GM19035 (cell line): ENCODE data around the gene MBOAT1.
"Not testable (repeated sequence)": the region's sequence is repeated elsewhere in the genome, so short reads cannot be mapped to it uniquely, and the experiment has no call there.

Experiments used
- ATAC-seq: cut with Tn5 transposase; IDR thresholded peaks from one replicate; pipeline ENCODE4 v1.9.1; 2021; ENCODE audit not compliant: unreplicated experiment

The MBOAT1 gene, protein sequence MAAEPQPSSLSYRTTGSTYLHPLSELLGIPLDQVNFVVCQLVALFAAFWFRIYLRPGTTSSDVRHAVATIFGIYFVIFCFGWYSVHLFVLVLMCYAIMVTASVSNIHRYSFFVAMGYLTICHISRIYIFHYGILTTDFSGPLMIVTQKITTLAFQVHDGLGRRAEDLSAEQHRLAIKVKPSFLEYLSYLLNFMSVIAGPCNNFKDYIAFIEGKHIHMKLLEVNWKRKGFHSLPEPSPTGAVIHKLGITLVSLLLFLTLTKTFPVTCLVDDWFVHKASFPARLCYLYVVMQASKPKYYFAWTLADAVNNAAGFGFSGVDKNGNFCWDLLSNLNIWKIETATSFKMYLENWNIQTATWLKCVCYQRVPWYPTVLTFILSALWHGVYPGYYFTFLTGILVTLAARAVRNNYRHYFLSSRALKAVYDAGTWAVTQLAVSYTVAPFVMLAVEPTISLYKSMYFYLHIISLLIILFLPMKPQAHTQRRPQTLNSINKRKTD

DNA sequence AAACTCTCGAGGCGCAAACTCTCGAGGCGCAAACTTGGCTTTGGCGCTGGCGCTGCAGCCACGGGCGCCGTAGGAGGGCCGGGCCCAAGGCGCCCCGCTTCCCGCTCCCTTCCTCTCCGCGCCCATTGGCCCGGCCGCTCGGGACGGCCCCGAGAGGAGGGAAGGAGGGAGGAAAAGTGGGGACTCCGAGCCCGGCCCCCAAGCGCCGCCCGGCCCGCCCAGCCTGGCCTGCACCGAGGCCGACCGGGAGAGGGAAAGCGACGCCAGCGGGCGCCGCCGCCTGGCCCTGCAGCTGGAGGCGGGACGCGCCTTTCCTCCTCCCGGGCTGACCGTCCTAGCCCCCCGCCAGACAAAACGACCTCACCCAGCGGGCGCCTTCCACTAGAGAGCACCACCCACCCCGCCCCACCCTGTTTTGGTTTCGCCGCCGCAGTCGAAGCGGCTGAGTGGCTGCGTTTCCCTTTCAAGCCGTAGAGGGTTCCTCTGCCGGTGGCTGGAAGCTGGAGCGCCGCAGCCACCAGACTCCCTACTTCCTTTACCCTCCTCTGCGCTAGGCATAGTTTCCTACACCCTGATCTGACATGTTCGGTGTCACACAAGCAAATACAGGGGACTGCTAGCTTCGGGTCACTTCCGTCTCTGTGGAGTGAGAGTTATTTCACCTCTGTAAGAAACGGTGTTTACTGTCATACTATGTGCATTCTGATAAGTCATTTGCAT, at the start of gene MBOAT1:
MBOAT1 (minus strand) TSS at position 78 of the 720 bp plus-strand sequence. CDS start 235 bp downstream, outside the sequence.
- peak; percentile 84 for ATAC-seq

DNA sequence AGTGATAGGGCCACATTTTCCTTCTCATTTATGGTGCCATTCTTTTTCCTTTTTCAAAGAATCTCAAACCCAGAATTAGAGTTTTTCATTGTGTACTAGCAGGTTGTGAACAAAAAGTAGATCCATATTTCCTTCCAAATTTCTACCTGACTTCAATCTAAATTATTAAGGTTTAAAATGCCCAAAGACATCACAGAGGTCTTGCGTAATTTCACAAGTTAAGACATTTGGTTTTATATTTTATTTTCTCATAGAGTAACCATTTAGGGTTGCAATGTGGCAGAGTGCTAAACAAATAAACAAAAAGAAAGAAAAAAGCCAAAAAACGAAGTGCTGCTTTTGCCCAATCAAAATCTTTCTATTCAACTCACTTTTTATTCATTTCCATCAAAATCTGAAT, 49.4 kb upstream of the MBOAT1 start:
- ATAC-seq = no peak

DNA sequence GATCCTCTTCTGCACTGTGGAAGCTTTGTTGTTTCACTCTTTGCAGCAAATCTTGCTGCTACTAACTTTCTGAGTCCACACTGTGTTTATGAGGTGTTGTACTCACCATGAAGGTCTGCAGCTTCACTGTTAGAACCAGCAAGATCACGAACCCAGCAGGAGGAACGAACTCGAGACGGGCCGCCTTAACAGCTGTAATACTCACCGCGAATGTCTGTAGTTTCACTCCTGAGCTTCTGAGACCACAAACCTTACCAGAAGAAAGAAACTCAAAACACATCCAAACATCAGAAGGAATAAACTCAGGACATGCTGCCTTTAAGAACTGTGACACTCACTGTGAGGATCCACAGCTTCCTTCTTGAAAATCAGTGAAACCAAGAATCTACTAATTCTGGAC, 48.1 kb upstream of the MBOAT1 start:
- ATAC-seq = no peak

DNA sequence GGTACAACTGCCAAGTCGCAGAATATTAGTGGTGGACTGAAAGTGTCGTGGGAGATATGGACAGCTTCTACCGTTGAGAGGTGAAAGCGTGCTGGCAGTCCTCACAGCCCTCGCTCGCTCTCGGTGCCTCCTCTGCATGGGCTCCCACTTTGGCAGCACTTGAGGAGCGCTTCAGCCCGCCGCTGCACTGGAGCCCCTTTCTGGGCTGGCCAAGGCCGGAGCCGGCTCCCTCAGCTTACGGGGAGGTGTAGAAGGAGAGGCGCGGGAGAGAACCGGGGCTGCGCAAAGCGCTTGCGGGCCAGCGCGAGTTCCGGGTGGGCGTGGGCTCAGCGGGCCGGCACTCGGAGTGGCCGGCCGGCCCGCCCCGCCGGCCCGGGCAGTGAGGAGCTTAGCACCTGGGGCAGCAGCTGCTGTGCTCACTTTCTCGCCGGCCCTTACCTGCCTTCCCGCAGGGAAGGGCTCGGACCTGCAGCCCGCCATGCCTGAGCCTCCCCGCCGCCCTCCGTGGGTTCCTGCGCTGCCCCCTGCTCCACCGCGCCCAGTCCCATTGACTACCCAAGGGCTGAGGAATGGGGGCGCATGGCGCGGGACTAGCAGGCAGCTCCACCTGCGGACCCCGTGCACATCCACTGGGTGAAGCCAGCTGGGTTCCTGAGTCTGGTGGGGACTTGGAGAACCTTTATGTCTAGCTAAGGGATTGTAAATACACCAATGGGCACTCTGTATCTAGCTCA, 47.2 kb upstream of the MBOAT1 start:
- ATAC-seq = no peak

DNA sequence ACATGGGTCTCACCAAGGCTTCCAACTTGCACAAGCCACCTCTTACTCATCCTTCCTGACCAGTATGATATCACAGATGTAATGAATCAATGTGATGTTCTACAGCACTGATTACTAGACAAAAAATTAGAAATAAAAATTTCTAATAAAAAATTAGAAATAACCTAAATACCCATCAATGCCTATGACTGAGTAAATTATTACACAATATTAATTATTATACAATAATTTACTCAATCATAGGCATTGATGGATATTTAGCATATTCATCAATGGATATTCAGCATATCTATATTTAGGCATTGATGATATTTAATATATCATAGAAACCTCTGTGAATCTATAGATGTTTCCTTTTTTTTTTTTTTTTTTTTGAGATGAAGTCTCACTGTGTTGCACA, 43.2 kb upstream of the MBOAT1 start:
- ATAC-seq = no peak

DNA sequence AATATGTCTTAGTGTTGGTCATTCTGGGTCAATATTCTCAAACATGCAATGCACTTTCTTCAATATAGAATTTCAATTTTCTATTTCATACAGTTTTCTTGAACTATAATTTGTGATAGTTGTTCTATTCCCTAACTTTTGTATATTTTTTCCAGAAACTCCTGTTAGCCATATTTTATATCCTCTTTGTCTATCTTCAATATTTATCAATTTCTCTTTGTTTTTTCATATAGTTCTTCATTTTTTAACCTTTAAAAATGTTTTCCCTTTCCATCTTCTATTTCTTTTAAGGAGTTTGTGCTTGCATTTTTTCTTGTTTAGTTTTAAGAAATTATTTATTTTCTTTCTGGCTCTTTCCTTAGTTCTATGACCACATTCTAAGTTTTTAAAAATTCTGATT, 42.0 kb upstream of the MBOAT1 start:
- ATAC-seq = no peak

DNA sequence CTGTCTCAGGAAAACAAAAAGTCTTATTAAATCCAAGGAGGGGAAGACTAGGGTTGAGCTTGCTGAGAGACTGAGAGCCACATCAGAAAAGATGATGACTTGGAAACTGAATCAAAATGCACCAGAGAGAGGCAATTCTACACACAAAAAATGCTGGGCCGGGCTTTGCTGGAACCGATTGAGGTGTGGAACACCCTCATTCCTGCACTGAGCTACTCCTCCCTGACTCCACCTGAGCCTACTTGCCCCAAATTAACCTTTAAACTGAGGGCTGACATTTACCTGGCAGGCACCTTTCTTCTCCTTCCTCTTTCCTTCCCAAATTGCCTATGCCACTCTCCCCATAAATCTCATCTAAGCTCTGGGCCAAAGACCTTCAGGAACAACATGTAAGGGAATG, 40.8 kb upstream of the MBOAT1 start:
- no peak for ATAC-seq

DNA sequence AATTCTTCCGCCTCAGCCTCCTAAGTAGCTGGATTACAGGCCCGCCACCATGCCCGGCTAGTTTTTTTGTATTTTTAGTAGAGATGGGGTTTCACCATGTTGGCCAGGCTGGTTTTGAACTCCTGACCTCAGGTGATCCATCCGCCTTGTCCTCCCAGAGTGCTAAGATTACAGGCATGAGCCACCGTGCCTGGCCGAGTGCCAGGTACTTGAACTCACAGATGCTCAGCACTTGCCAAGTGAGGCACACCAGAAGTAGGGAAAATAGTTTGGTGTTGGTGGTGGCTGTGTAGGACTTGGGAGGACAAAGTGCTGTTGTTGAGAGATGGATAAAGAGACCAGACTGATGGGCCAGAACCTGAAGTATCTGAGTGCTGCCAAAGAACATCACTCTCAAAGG, 40.0 kb upstream of the MBOAT1 start:
- ATAC-seq = no peak

DNA sequence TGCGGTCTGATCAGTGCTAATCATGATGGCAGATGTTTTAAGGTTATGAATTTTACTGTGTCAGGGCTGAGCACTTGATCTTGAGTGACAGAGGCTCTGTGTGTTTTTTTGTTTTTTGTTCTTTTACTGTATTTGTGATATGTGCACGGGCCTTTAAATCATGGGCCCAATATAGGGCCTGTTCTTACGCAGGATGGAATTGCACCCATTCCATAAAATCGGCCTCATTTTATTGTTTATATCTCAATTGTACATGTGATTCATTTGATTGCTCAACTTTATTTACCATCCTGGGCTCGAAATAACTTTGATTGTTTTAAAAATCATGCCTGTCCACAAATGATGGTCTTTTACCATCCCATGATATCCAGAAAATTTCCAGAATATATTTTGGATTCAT, 39.3 kb upstream of the MBOAT1 start:
- ATAC-seq = no peak

DNA sequence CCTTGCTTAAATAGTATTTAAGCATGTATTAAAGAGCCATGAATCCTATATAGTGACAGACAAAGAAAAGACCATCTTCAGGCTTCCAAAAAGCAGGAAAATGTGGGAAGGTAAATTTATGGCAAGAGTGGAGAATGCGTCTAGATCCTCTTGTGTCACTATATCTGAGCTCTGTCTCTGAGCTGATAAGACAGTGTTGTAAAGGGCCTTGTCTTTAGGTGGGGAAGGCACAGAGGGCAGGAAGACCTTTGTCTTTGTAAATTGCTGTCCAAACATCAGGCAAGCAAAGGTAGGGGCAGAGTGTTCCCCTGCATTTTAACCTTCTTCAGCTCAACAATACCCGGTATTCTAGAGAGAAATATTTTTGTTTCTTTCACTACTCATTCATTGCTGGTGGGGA, 33.9 kb upstream of the MBOAT1 start:
- ATAC-seq = no peak

DNA sequence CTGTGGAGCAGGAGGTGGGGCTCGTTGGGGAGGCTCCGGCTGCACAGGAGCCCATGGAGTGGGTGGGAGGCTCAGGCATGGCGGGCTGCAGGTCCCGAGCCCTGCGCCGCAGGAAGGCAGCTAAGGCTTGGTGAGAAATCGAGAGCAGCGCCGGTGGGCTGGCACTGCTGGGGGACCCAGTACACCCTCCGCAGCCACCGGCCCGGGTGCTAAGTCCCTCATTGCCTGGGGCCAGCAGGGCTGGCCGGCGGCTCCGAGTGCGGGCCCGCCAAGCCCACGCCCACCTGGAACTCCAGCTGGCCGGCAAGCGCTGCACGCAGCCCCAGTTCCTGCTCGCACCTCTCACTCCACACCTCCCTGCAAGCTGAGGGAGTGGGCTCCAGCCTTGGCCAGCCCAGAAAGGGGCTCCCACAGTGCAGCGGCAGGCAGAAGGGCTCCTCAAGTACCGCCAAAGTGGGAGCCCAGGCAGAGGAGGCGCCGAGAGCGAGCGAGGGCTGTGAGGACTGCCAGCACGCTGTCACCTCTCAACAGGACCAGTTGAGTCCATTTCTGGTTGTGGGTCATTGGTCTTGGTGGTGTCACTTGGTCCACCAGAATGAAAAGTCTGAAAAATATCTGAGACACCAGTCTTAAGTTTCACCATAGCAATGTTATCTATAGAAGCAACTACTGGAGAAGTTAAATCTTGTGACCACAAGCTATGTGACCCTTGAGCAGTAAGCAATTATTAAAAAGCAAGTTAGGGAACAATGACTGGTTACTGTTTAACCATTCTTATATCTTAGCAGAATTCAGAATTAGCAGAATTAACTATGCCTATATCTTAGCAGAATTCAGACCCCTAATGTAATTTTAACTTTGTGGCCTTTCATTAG, 32.8 kb upstream of the MBOAT1 start:
- ATAC-seq = not testable (repeated sequence)

DNA sequence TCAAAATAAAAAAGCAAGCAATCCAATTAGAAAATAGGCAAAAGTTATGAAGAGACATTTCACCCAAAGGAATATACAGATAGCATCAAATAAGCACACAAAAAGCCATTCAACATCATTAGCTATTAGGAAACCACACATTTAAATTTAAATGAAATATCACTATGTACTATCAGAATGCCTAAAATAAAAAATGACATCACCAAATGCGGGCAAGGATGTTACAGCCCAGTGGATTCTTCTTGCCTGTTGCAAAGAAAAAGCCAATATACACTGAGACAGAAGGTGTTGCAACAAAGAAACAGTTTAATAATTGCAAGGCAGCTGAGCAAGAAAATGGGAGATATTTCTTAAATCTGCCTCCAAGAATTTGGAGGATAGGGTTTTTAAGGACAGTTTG, 31.0 kb upstream of the MBOAT1 start:
- no peak for ATAC-seq

DNA sequence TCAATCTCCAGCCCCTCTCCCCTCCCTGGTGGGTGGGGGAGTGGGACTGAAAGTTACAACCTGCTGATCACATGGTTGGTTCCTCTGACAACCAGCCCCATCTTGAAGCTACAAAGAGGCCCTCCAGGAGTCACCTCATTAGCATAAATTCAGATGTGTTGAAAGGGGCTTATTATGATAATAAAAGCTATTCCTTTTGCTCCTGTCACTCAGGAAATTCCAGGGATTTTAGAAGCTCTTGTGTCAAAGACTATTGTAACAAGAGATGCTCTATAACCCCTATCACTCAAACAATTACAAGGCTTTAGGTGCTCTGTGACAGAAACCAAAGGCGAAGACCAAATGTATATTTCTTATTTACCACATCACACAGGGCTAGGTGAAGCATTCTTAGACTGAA, 30.1 kb upstream of the MBOAT1 start:
- no peak for ATAC-seq

DNA sequence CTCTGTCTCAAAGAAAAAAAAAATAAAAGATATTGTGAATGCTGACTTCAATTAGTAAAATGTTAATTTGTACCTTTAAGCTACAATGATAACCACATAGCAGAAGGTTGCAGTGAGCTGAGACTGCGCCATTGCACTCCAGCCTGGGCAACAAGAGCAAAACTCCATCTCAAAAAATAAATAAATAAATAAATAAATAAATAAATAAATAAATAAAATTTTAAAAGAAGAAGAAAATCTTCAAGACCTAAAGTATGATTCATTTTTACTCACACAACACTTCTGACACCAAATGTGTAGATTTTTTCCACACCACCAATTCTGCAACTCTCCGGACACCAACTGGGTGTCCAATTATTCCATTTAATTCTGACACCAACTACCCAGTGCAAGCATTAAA, 28.8 kb upstream of the MBOAT1 start:
- no peak for ATAC-seq

DNA sequence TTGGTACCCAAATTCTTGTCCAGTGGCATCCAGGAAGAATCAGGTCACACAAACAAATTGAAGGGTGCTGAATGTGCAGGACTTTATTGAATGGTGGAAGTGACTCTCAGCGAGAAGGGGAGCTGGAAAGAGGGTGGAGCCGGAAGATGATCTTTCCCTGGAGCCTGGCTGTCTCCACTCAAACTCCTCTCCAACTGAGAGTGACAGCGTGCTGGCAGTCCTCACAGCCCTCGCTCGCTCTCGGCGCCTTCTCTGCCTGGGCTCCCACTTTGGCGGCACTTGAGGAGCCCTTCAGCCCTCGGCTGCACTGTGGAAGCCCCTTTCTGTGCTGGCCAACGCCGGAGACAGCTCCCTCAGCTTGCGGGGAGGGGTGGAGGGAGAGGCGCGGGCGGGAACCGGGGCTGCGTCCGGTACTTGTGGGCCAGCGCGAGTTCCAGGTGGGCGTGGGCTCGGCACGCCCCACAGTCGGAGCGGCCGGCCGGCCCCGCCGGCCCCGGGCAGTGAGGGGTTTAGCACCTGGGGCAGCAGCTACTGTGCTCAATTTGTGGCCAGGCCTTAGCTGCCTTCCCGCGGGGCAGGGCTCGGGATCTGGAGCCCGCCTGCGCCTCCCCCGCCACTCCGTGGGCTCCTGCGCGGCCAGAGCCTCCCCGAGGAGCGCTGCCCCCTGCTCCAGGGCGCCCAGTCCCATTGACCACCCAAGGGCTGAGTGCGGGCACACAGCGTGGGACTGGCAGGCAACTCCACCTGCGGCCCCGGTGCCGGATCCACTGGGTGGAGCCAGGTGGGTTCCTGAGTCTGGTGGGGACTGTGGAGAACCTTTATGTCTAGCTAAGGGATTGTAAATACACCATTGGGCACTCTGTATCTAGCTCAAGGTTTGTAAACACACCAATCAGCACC, 26.7 kb upstream of the MBOAT1 start:
- no peak for ATAC-seq

DNA sequence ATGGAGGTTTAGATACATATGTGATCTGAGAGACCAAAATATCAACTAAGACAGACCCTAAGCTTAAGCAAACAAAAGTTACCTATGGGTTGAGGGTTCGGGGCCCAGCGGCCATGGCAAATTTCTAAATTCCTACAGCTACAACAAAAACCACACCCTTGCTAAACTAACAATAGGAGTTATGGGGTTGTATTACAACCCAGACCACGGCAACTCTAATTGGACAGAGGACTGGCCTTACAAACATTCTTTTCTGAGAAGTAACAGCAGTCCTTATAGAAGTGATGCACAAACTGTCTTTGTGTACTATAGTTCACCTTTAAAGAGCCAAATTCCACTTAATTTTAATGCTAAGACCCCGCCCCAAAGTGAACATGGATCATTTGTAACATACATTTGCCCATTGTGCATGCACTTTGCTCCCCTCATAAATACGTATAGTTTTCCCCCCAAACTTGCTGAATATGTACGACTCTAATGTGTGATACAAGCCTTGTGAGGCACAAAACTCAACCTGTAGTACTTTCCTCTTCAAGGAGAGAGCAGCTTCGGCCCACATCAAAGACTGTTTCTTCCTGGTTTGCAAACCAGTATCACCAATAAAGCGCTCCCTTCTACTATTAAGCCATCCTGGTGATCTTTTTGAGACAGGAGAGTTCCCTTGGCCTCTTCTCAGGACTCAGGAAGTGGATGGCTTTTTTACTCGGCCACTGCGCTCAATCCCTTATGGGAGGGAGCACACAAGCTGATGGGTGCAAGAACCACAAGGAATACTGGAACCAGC, 25.6 kb upstream of the MBOAT1 start:
- ATAC-seq = no peak

DNA sequence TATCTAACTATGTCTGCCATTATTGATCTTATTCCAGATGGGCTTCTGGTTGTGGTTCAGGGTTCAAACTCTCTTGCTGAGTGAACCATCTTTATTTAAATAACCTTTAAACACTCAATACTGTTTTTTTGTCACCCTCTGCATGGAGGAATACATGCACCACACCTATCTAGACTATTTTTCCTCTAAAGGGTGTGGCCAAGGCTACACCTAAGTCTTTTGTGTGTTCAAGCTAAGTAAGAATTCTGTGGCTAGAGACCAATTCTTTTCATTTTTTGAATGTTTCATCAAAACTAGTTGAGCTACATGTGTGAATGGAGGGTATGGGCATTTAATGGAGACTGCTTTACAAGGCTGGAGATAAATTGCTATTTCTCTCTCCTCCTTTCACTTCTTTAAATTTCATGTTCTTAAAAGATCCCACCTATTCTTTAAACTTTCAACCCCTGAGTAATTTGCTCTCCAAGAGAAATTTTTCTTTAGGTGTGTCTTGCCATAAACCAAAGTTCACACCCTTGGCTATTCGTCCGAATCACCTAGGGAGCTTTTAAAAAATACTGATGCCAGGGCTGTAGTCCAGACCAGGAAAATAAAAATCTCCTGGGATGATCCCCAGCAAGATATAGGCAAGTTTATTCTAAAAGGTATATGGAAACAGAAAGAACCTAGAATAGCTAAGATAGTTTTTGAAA, 24.8 kb upstream of the MBOAT1 start:
- no peak for ATAC-seq

DNA sequence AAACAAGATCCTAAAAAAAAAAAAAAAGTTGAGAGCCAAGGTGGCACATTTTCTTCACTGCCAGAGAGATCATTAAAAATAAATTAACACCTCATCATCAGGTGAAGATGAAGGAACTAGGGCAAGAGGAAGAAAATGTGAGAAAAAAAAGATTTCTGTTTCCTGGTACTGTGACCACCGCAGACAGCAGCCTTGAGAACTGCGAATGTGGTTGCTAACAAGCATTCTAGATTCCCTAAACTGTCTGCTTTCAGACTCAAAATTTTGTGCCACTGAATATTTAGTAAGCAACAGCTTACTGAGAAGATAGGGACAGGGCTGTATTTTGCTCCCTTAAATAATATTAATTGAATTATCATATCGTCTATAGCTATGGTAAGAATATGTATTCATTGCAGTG, 24.1 kb upstream of the MBOAT1 start:
- ATAC-seq = no peak
